Testis (tissue), 3 donors: ENCODE results near the gene DIAPH2. TPM values are rescaled to one million over a fixed set of nuclear protein-coding genes. Genes with fewer than 3 reads are reported as not detected.

Source experiments
- DNase-seq: peaks from one replicate; pipeline ENCODE4 v3.0.0-alpha.2; 2019
- H3K27ac ChIP-seq, 2 donors: fragments of 200-600 bp; sonication (generic); one replicate each; pipeline ENCODE4 v1.5.1; 2019
- H3K27me3 ChIP-seq: fragments of 200-600 bp; sonication (generic); one replicate; pipeline ENCODE4 v1.5.1; 2019
- H3K36me3 ChIP-seq: fragments of 200-600 bp; sonication (generic); one replicate; pipeline ENCODE4 v1.5.1; 2017; ENCODE audit warnings: low read depth; ENCODE audit errors: missing control alignments
- H3K4me1 ChIP-seq: fragments of 200-600 bp; sonication (generic); one replicate; pipeline ENCODE4 v1.5.1; 2019
- H3K4me3 ChIP-seq, 2 donors: fragments of 200-600 bp; sonication (generic); one replicate each; pipeline ENCODE4 v1.5.1; 2017 to 2019
- H3K9me3 ChIP-seq: fragments of 200-600 bp; sonication (generic); one replicate; pipeline ENCODE4 v1.5.1; 2017
- POLR2A ChIP-seq: fragments of 450-650 bp; IDR thresholded peaks from one replicate; pipeline ENCODE4 v1.6.1; 2017; ENCODE audit warnings: antibody characterized with exemption, mild to moderate bottlenecking, moderate library complexity
- WGBS, 2 donors: methylation state at CpG; one replicate each; pipeline ENCODE4 v1.1.5; 2018; 5-methylcytosine and 5-hydroxymethylcytosine counted together
- intact Hi-C: fragments of 100-400 bp; cut with DNase I; formaldehyde crosslinking; loops from one replicate; pipeline ENCODE4 v1.15.1; 2023; ENCODE audit warnings: low total_unique reads
- polyA plus RNA-seq: library from polyadenylated mRNA; stranded (reverse); fragments of 350-450 nt; fragmentation: Illumina TruSeq; extraction: RNeasy Lipid Tissue Mini Kit (QIAGEN cat#74804); gene quantifications from one replicate; pipeline ENCODE4 v1.2.3, GENCODE V29; 2014; ENCODE audit warnings: low read depth, low replicate concordance; ENCODE audit not compliant: insufficient read depth
- total RNA-seq, 2 donors: library from RNA; depleted of rRNA; stranded (reverse); fragments of >200 nt; gene quantifications; one replicate each; pipeline ENCODE4 v1.2.3, GENCODE V29; 2016
- TF ChIP-seq, protein P1 (sequence below), 3 experiments: fragments of 450-650 bp in 2 of 3; fragments of 200-600 bp in 1 of 3; sonication (generic) in 1 of 3; IDR thresholded peaks; one replicate each; pipeline ENCODE4 v1.5.1; 2016 to 2019; ENCODE audit warnings: antibody characterized with exemption in 3 of 3, mild to moderate bottlenecking in 2 of 3, moderate library complexity in 1 of 3

The DIAPH2 gene
- total and polyA plus RNA-seq, 3 donors from 2014 or later: 13.1 to 68.3 (median 67.4) TPM

DNA sequence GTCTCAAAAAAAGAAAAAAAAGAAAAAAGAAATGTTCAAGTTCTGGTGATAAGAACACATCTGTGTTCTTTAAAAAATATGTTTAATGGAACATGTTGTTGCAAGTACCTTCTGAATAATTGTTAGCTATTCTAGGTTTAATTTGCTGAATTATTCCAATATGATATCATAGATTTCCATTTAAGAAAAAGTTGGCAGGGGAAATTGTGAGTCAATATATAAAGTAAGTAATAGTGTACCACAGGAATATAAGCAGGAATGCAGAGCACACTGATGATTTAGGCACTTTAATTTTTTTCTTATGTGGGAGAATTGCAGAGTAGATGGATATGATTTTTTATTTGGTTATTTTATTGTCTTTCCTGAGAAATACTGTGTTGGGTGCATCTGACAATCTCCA lies 389.8 kb downstream of the DIAPH2 start:
- Histone ChIP-seq H3K9me3 (no peaks in the 10 kb centered on the region), H3K4me1 (no peaks in the 10 kb centered on the region), H3K27ac (no peak overlapping the region), H3K4me3 (no peak overlapping the region), H3K36me3 (no peaks in the 10 kb centered on the region), H3K27me3 (no peaks in the 10 kb centered on the region)
- no peak for DNase-seq
- TF ChIP-seq, protein P1, sequence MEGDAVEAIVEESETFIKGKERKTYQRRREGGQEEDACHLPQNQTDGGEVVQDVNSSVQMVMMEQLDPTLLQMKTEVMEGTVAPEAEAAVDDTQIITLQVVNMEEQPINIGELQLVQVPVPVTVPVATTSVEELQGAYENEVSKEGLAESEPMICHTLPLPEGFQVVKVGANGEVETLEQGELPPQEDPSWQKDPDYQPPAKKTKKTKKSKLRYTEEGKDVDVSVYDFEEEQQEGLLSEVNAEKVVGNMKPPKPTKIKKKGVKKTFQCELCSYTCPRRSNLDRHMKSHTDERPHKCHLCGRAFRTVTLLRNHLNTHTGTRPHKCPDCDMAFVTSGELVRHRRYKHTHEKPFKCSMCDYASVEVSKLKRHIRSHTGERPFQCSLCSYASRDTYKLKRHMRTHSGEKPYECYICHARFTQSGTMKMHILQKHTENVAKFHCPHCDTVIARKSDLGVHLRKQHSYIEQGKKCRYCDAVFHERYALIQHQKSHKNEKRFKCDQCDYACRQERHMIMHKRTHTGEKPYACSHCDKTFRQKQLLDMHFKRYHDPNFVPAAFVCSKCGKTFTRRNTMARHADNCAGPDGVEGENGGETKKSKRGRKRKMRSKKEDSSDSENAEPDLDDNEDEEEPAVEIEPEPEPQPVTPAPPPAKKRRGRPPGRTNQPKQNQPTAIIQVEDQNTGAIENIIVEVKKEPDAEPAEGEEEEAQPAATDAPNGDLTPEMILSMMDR (IDR thresholded peaks at IDR 0.05): no peak
- no peak for TF ChIP-seq POLR2A
- intact Hi-C loops: no loop called here

- intact Hi-C loops: no loop called here
Measured at GRCh38 chrX:97089116-97089515, 404.5 kb downstream of the DIAPH2 start.

GRCh38 chrX:97096385-97096784 lies 411.7 kb downstream of the DIAPH2 start:
- Histone ChIP-seq H3K27ac (no peak overlapping the region), H3K27me3 (no peaks in the 10 kb centered on the region), H3K36me3 (no peaks in the 10 kb centered on the region), H3K9me3 (no peaks in the 10 kb centered on the region), H3K4me3 (no peak overlapping the region), H3K4me1 (no peaks in the 10 kb centered on the region)
- WGBS, 2 donors: 47 to 69% methylated on average over 2 of the region's 2 CpGs
- DNase-seq: no peak
- intact Hi-C loops: no loop called here
- TF ChIP-seq POLR2A: no peak
- TF ChIP-seq, protein P1 (IDR thresholded peaks at IDR 0.05): no peak

More at GRCh38 chrX:97089116-97089515, 404.5 kb downstream of the DIAPH2 start:
- Histone ChIP-seq H3K27ac (no peak overlapping the region), H3K36me3 (no peaks in the 10 kb centered on the region), H3K4me3 (no peak overlapping the region), H3K9me3 (no peaks in the 10 kb centered on the region), H3K27me3 (no peaks in the 10 kb centered on the region), H3K4me1 (no peaks in the 10 kb centered on the region)
- no peak for DNase-seq
- WGBS, 2 donors: 100% methylated on average over 1 of the region's 1 CpG
- no peak for TF ChIP-seq POLR2A
- TF ChIP-seq, protein P1 (IDR thresholded peaks at IDR 0.05): no peak

- no peak for DNase-seq
- no peak overlapping the region for H3K27ac ChIP-seq
- intact Hi-C loops: no loop called here
Measured at GRCh38 chrX:97102938-97103337, 418.3 kb downstream of the DIAPH2 start.

DNA sequence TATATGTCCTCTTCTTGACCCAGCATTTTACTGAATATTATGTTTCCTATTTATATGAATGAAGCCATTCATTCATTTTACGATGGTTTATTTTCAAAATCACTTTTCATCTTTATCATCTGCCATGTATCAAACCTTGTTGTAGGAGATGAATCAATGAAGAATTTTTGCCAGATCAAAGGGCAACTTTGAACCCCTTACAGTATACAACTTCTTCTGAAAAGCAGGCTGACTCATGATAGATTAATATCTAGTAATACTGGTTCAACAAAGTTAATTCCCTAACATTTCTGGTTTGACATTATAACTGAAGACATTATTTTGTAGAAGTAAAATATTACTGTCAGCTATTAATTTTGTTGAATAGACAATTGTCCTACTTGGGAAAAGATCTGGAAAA lies 425.1 kb downstream of the DIAPH2 start:
- Histone ChIP-seq H3K27ac (no peak overlapping the region), H3K4me3 (no peak overlapping the region), H3K36me3 (no peaks in the 10 kb centered on the region), H3K27me3 (no peaks in the 10 kb centered on the region), H3K4me1 (no peaks in the 10 kb centered on the region), H3K9me3 (no peaks in the 10 kb centered on the region)
- intact Hi-C loops: no loop called here
- WGBS, 2 donors: 50 to 85% methylated on average over 1 of the region's 1 CpG
- DNase-seq: no peak
- TF ChIP-seq POLR2A: no peak
- TF ChIP-seq, protein P1 (IDR thresholded peaks at IDR 0.05): no peak

More at GRCh38 chrX:97102938-97103337, 418.3 kb downstream of the DIAPH2 start:
- H3K9me3 ChIP-seq: no peaks in the 10 kb centered on the region
- TF ChIP-seq POLR2A: no peak
- TF ChIP-seq, protein P1 (IDR thresholded peaks at IDR 0.05): no peak
- no peaks in the 10 kb centered on the region for H3K4me1 ChIP-seq
- no peak overlapping the region for H3K4me3 ChIP-seq
- H3K36me3 ChIP-seq: no peaks in the 10 kb centered on the region
- H3K27me3 ChIP-seq: no peaks in the 10 kb centered on the region
